ENCODE results near the gene PCDHGA1. TPM values are rescaled to one million over a fixed set of nuclear protein-coding genes. Genes with fewer than 3 reads are reported as not detected.
"Not testable (repeated sequence)": the region's sequence is repeated elsewhere in the genome, so short reads cannot be mapped to it uniquely, and the experiment has no call there.

PCDHGA1 gene
- total RNA-seq, 2 experiments from 2014 or later, result 0.07 TPM; not detected in 1

- peak overlapping the region; percentile 73 for H3K4me3 Mint-ChIP-seq
- peaks cover 31% of the 10 kb centered on the region for H3K9me3 Mint-ChIP-seq
- POLR2A ChIA-PET, result no interaction called here
- CTCF ChIA-PET, result interaction anchor here (0.6 to 3.7 kb wide), 35 partner anchors 8 to 572 kb away, joined by 3 to 45 read pairs (median 5); partner anchors contain the start of genes PCDHGA1, PCDHGA12, PCDHGA3 and PCDHGA4
- ATAC-seq (no peak), DNase-seq (no peak)
- H3K27ac Mint-ChIP-seq, result no peak overlapping the region
- peaks cover 71% of the 10 kb centered on the region for H3K27me3 Mint-ChIP-seq
- peaks cover 30% of the 10 kb centered on the region for H3K36me3 Mint-ChIP-seq (ENCODE audit: low read depth)
- intact Hi-C loops (cut with micrococcal nuclease), result loop anchor here (5.0 kb wide), 2 partner anchors 99 to 144 kb away; no protein-coding TSS in a partner anchor
- TF ChIP-seq CTCF (IDR thresholded peaks at IDR 0.05), result no peak
- H3K4me1 Mint-ChIP-seq (ENCODE audit: low read depth), result peaks cover 16% of the 10 kb centered on the region
Measured at GRCh38 chr5:141413540-141414069, 83.3 kb downstream of the PCDHGA1 start.

- ChIA-PET POLR2A (interaction anchor here (0.6 kb wide), 1 partner anchor 23 kb away, joined by 3 read pairs; no protein-coding TSS in a partner anchor), CTCF (interaction anchor here (1.8 to 3.9 kb wide), 8 partner anchors 12 to 149 kb away, joined by 5 to 45 read pairs (median 21); partner anchors contain the start of genes PCDHGA12, PCDHGA8, PCDHGA9 and PCDHGB3)
- H3K4me3 Mint-ChIP-seq, DNase-seq, H3K27ac Mint-ChIP-seq, ATAC-seq: not testable (repeated sequence)
- peaks cover 16% of the 10 kb centered on the region for H3K4me1 Mint-ChIP-seq (ENCODE audit: low read depth)
- peaks cover 32% of the 10 kb centered on the region for H3K36me3 Mint-ChIP-seq (ENCODE audit: low read depth)
- intact Hi-C loops (cut with micrococcal nuclease), result loop anchor here (5.0 kb wide), 2 partner anchors 98 to 143 kb away; no protein-coding TSS in a partner anchor
- H3K9me3 Mint-ChIP-seq, result peaks cover 30% of the 10 kb centered on the region
- H3K27me3 Mint-ChIP-seq, result peaks cover 69% of the 10 kb centered on the region
Measured at GRCh38 chr5:141414548-141415274, 84.4 kb downstream of the PCDHGA1 start.

GRCh38 chr5:141415275-141415618 lies 84.9 kb downstream of the PCDHGA1 start:
- Mint-ChIP-seq H3K4me3 (peak overlapping the region; percentile 32), H3K27me3 (peaks cover 68% of the 10 kb centered on the region), H3K36me3 (ENCODE audit: low read depth) (peaks cover 31% of the 10 kb centered on the region), H3K4me1 (ENCODE audit: low read depth) (peaks cover 16% of the 10 kb centered on the region), H3K9me3 (peaks cover 31% of the 10 kb centered on the region)
- H3K27ac Mint-ChIP-seq; POLR2A ChIA-PET; DNase-seq; intact Hi-C loops (cut with micrococcal nuclease); ATAC-seq: not testable (repeated sequence)
- CTCF ChIA-PET, result interaction anchor here (0.9 to 3.9 kb wide), 5 partner anchors 59 to 148 kb away, joined by 3 to 17 read pairs (median 4); partner anchors contain the start of genes PCDHGA3 and PCDHGB1

GRCh38 chr5:141417494-141418172 lies 87.3 kb downstream of the PCDHGA1 start, which contains the start of gene PCDHGB7:
Gene PCDHGB7 (plus strand): TSS chr5:141417677. CDS start chr5:141417860, 183 bp downstream.
- intact Hi-C loops (cut with micrococcal nuclease); H3K27ac Mint-ChIP-seq; POLR2A ChIA-PET: not testable (repeated sequence)
- peak; percentile 63 for TF ChIP-seq CTCF (IDR thresholded peaks at IDR 0.05)
- H3K36me3 Mint-ChIP-seq (ENCODE audit: low read depth), result peaks cover 39% of the 10 kb centered on the region
- CTCF ChIA-PET, result interaction anchor here (0.8 to 6.5 kb wide), 13 partner anchors 9 to 209 kb away, joined by 3 to 71 read pairs (median 4); partner anchors contain the start of genes PCDHB12, PCDHGA12 and PCDHGB6
- peak; percentile 75 for DNase-seq
- H3K4me1 Mint-ChIP-seq (ENCODE audit: low read depth), result peaks cover 19% of the 10 kb centered on the region
- peaks cover 39% of the 10 kb centered on the region for H3K9me3 Mint-ChIP-seq
- peak within 1 kb of the TSS; percentile 64 for H3K4me3 Mint-ChIP-seq
- H3K27me3 Mint-ChIP-seq, result peaks cover 77% of the 10 kb centered on the region
- ATAC-seq, result peak; percentile 76

- POLR2A ChIA-PET, result no interaction called here
- CTCF ChIA-PET, result interaction anchor here (0.9 to 6.5 kb wide), 9 partner anchors 11 to 145 kb away, joined by 3 to 71 read pairs (median 10); partner anchors contain the start of genes PCDHGA12, PCDHGC3 and PCDHGC4
- Mint-ChIP-seq H3K4me3 (no peak overlapping the region), H3K36me3 (ENCODE audit: low read depth) (peaks cover 35% of the 10 kb centered on the region), H3K27ac (no peak overlapping the region), H3K4me1 (ENCODE audit: low read depth) (peaks cover 13% of the 10 kb centered on the region), H3K9me3 (peaks cover 35% of the 10 kb centered on the region), H3K27me3 (peaks cover 72% of the 10 kb centered on the region)
- TF ChIP-seq CTCF (IDR thresholded peaks at IDR 0.05), result no peak
- ATAC-seq (no peak), DNase-seq (no peak)
- intact Hi-C loops (cut with micrococcal nuclease), result no loop called here
Measured at GRCh38 chr5:141419074-141419880, 89.0 kb downstream of the PCDHGA1 start.

Data from activated CD8-positive, alpha-beta T cell treated with anti-CD3 and anti-CD28 coated beads for 36 hours (primary cell).